Measurements from ENCODE around the gene POLD4.

Gene POLD4

DNA sequence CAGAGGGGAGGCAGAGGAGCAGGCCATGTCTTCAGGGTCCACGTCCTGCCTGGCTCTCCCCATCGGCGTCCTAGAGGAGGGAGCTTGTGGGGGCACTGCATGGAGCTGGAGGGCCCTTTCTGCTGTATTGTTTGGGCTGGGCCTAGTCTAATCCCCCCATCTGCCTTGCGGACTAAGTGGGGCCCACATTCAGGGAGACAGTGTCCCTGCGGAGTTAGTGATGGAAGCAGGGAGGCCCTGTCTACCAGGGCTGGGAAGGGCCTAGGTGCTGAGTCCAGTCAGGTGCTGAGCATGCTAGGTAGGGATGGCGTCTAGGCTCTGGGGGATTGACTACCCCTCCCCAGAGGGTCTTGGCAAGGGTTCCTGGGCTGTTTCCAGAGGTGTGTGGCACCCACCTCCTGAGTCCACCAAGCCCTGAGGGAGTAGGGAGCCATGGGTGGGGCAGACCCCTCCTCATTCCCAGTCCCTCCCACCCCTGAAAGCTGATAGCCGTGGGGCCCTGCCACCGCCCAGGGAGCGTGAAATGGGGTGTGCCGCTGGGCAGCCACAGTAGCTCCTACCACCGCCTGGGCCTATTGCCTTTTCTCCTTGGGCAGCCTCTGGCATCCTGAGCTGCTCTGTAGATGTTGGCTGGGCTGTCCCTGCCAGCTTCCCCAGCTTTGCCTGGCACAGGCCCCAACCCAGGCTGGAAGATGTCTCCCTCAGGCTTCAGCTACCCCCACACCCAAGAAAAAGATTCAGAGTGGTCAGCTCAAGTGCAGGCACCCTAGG lies 1.9 kb upstream of the POLD4 start:
- no peak overlapping the region for H3K4me3 ChIP-seq (ENCODE audit: low read depth, low read length)
- DNase-seq (ENCODE audit: low read depth), result no peak
- TF ChIP-seq, protein P1, sequence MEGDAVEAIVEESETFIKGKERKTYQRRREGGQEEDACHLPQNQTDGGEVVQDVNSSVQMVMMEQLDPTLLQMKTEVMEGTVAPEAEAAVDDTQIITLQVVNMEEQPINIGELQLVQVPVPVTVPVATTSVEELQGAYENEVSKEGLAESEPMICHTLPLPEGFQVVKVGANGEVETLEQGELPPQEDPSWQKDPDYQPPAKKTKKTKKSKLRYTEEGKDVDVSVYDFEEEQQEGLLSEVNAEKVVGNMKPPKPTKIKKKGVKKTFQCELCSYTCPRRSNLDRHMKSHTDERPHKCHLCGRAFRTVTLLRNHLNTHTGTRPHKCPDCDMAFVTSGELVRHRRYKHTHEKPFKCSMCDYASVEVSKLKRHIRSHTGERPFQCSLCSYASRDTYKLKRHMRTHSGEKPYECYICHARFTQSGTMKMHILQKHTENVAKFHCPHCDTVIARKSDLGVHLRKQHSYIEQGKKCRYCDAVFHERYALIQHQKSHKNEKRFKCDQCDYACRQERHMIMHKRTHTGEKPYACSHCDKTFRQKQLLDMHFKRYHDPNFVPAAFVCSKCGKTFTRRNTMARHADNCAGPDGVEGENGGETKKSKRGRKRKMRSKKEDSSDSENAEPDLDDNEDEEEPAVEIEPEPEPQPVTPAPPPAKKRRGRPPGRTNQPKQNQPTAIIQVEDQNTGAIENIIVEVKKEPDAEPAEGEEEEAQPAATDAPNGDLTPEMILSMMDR (IDR thresholded peaks at IDR 0.05; ENCODE audit: low read depth, low read length, missing control alignments), result no peak

DNA sequence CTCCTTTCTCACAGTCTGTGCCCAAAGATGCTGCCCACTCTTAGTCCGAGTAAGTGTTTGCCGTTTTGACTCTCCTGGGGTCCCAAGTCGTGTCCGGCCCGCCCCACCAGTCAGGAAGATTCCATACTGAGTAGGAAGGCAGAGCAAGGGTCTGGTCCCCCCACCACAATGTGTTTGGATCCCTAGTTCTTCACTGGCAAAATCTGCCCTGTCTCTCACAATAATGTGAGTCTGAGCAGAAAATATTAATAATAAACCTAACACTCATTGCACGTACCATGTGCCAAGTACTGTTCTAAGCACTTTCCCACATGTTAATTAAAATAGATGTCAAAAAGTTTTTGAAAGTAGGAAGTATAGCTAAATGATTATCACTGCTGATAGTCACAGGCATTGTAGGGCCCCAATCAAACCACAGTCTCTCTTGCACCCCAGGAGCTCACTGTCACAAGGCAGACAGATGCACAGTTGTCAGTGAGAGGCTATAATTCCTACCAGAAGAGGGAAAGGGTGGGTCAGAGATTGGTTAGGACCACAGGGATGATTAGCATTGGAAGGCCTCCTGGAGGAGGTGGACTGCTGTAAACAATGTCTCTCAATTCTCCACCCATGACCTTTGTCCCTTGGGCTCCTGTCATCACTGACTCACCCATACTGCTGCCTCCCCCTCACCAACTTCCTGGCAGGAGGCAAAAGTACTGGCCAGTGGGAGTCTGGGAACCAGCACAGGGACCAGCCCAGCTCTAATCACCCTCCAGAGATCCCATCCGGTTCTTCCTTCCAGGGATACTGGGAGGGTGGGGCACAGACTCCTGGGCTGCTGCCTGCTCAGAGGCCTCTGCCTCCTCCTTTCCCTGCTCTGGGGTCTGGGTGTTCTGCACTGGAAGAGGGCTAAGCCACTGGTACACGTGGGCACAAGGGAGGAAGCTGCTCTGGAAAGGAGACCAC lies 1.0 kb upstream of the POLD4 start:
- DNase-seq (ENCODE audit: low read depth), result no peak
- TF ChIP-seq, protein P1 (IDR thresholded peaks at IDR 0.05; ENCODE audit: low read depth, low read length, missing control alignments), result no peak
- H3K4me3 ChIP-seq (ENCODE audit: low read depth, low read length), result peak overlapping the region; percentile 27

DNA sequence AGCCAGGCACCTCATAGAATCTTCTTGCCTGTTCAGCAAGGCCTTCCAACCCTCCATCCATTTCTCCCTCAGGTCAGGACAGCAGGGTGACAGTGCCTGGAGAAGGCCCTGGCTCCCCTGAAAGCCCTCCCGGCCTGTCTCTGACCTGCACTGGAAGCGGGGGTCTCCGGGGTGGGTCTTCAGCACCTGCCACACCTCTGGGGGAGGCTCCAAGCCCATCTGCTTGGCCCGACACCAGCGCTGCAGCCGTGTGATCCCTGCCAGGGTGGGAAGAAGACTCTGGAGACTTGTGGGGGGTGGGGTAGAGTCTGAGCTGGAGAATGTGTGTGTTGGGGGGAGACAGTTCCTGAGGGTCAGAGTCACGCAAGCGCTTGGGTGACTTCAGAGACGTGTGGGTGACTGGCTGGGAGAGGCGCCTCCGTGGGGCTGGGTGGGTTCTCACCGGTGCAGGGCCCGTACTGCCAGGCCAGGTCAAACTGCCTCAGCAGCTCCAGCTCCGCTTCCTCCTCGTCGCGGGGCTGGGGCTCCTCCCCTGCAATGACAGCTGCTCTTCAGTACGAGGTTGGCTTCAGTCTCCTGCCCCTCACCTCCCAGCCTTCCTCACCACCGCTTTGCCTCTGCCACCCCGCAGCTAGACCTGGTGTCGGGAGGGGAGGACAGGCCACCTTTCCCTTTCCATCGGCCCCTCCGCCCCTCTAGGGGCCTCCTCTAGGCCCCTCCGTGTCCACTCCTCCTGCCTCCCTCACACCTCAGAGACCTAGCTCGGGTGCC lies 615 bp downstream of the POLD4 start:
- H3K4me3 ChIP-seq (ENCODE audit: low read depth, low read length), result peak overlapping the region; percentile 87
- TF ChIP-seq, protein P1 (IDR thresholded peaks at IDR 0.05; ENCODE audit: low read depth, low read length, missing control alignments), result no peak
- DNase-seq (ENCODE audit: low read depth), result no peak

DNA sequence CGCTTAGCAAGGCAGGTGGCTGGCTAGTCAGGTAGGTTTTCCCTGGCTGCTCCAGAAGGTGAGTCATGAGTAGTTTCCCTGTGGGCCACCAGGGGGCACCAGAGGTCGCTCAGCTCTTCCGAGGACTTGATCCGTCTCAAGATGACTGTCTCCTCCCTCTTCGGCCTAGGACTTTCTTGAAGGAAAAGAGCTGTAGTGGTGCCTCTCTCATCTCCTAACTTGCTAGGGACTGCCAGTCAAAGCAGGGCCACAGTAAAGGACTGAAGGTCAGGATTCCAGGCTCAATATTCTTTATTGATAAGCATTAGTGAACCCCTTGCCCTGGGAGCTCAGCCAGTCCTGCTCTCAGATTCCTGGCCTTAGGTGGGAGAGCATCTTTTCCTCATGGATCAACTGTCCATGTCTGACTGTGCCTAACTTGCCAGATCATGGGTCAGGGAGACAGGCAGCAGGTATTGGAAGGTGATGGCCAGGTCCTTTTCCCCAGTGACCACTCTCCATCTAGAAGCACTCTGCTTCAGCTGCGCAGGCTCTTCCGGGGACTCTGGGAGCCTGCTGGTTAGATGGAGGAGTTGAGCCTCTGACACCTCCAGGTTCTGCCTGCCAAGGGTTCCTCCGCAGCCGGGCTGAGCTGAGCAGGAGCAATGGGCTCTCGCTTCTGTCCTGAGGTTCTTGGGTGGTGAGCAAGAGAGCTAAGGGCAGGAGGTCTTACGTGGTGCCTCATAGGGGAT lies 1.9 kb downstream of the POLD4 start:
- TF ChIP-seq, protein P1 (IDR thresholded peaks at IDR 0.05; ENCODE audit: low read depth, low read length, missing control alignments), result peak; percentile 97
- H3K4me3 ChIP-seq (ENCODE audit: low read depth, low read length), result peak overlapping the region; percentile 50
- peak; percentile 61 for DNase-seq (ENCODE audit: low read depth)

DNA sequence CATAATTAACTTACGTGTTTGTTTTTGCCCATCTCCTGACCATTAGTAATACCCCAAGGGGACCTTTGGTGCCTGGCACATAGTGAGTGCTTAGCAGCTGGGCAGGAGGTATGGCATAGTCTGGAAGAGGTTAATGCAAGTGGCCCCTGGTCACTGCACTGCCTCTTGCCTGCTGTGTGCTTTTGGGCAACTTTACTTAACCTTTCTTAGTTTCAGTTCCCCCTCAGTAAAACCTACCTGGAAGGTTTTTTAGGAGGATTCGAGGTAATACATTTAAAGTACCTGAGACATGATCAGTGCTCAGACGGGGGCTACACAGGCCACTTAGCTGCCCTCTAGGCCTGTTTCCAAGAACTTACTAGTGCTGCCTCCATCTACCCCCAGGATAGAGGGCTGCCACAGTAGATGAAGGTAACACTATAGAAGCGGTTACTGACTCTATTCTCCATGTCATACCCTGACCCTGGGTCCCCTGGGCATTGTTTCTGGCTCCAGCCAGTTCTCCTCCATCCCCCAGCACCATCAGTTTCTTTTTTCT lies 3.3 kb downstream of the POLD4 start:
- no peak for DNase-seq (ENCODE audit: low read depth)
- TF ChIP-seq, protein P1 (IDR thresholded peaks at IDR 0.05; ENCODE audit: low read depth, low read length, missing control alignments), result no peak
- H3K4me3 ChIP-seq (ENCODE audit: low read depth, low read length), result no peak overlapping the region

DNA sequence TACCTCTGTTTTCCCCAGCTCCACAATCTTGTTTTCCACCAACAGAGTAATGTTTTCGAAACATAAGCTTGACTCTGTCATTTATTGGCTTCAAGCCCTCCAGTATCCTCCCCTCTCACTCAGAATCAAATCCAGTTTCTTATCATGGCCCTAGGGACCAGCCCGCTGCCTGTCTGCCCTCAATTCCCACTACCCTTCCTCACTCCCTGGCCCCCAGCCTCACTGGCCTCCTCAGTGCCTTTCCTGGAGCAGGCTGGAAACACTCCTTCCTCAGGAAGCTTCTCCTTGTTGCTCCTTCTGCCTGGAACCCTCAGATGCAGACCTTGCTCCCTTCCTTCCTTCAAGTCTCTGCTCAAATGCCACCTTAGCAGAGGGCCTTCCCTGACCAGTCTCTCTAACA lies 3.9 kb downstream of the POLD4 start:
- TF ChIP-seq, protein P1 (IDR thresholded peaks at IDR 0.05; ENCODE audit: low read depth, low read length, missing control alignments), result no peak
- no peak for DNase-seq (ENCODE audit: low read depth)
- H3K4me3 ChIP-seq (ENCODE audit: low read depth, low read length), result no peak overlapping the region
